Measurements from ENCODE around the gene ZNF282.
"Not testable (repeated sequence)": the region's sequence is repeated elsewhere in the genome, so short reads cannot be mapped to it uniquely, and the experiment has no call there.

The ZNF282 gene

DNA sequence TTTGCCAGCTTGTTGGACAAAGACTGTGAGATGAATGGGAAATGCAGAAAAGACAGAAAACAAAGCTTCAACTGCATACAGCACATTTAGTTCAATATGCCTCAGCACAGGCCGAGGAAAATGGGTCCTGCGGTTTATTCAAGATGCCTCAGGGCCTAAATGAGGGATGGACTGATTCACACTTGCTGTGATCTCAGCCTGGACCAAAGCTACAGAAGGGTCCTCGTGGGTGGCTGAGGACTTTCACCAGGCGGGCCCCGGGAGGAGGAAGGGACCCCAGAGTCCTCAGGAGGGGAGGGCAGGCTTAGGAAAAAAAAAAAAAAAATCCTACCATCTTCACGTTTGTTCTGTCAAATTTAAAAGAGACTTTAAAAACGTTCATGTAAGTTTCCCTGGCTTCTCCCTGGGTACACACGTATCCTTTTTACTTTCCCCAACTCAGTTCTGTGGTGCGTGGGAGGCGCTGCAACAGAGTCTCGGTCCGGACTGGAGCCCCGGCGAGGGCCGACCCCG, 66.0 kb downstream of the ZNF282 start:
- DNase-seq, result no peak

DNA sequence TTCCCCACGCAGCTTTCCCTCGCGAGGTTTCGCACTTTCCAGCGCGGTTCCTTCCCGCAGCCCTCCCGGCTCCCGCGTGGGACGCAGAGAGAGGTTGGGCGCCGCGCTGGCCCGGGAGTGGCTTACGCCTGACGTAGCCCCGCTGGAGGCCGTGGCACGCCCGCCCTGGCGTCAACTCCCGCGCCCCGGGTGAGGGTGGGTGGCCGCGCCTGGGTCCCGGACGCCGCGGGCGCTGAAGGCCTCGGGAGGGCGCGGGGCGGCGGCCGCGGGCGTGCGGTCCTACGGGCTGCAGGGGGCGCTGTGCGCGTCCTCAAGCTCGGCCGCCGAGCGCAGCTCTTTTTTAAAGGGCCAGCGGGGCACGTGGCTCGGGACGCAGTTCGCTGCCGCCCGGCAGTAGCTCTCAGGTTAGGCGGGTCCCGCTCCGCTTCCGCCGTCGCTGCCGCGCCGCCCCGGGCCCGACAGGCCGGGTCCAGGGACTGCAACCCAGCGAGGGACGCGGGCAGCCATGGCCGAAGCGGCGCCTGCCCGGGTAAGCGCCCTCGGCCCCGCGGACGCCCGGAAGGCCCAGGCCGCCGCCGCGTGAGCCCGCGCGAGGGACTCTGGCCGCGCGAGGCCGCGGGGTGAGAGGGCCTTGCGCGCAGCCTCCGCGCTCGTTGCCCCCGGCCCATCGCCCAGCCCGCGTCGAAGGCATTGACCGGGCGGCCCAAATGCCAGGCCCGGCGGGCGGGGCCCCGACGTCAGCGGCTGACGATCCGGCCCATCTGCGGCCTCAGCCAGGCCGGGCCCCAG, 66.7 kb downstream of the ZNF282 start, which contains the start of gene ZNF783:
TSS of gene ZNF783 (plus strand) at position 368 of the 789 bp plus-strand sequence. CDS start at position 506, 138 bp downstream.
- peak; percentile 85 for DNase-seq

DNA sequence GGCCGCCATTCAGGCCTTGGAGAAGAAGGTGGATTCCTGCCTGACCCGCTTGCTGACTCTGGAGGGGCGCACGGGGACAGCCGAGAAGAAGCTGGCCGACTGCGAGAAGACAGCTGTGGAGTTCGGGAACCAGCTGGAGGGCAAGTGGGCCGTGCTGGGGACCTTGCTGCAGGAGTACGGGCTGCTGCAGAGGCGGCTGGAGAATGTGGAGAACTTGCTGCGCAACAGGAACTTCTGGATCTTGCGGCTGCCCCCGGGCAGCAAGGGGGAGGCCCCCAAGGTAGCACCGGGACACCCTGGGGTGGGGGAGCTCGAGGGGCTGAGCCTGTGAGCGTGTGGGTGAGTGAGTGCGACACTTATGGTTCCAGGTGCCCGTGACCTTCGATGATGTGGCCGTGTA, 71.1 kb downstream of the ZNF282 start:
- DNase-seq, result no peak

DNA sequence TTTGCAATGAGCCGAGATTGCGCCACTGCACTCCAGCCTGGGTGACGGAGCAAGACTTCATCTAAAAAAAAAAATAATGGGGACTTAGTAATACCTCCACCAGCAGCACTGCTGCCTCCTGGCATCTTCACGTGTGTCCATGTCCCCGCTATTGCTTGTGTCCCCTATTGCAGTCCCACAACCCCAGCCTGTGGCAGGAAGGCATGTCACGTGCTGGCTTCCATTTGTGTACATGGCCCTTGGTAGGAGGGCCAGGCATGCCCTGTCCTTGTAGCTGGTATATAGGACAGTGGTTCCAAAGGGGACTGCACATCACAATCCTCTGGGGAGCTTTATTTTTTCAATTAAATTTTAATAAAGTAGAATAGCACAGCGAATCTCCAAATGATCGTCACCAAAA, 72.4 kb downstream of the ZNF282 start:
- DNase-seq, result no peak

DNA sequence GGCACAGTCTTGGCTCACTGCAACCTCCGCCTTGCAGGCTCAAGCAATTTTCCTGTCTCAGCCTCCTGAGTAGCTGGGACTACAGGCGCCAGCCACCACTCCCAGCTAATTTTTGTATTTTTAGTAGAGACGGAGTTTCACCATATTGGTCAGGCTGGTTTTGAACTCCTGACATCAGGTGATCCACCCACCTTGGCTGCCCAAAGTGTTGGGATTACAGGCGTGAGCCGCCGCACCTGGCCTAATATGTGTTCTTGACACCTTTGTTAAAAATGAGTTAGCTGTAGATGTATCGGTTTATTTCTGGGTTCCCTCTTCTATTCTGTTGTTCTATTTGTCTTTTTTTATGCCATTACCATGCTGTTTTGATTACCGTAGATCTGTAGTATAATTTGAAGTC, 79.1 kb downstream of the ZNF282 start:
- DNase-seq, result not testable (repeated sequence)
